Fibroblast of lung (primary cell): ENCODE results near the gene PLPP1.

ENCODE experiments used
- EZH2 ChIP-seq: IDR thresholded peaks from 2 replicates; pipeline ENCODE4 v1.5.1; 2012; ENCODE audit warnings: low read length, control low read depth, mild to moderate bottlenecking; ENCODE audit errors: missing control alignments
- TF ChIP-seq, protein P1 (sequence below), 2 donors: IDR thresholded peaks in 1 of 2; conservative IDR thresholded peaks in 1 of 2; 1 replicate in 1 of 2; 2 replicates in 1 of 2; pipeline ENCODE4 v1.5.1; 2011 to 2012; ENCODE audit warnings: low read length in 2 of 2, control low read depth in 1 of 2, inconsistent platforms in 1 of 2, low read depth in 1 of 2, mild to moderate bottlenecking in 1 of 2

DNA sequence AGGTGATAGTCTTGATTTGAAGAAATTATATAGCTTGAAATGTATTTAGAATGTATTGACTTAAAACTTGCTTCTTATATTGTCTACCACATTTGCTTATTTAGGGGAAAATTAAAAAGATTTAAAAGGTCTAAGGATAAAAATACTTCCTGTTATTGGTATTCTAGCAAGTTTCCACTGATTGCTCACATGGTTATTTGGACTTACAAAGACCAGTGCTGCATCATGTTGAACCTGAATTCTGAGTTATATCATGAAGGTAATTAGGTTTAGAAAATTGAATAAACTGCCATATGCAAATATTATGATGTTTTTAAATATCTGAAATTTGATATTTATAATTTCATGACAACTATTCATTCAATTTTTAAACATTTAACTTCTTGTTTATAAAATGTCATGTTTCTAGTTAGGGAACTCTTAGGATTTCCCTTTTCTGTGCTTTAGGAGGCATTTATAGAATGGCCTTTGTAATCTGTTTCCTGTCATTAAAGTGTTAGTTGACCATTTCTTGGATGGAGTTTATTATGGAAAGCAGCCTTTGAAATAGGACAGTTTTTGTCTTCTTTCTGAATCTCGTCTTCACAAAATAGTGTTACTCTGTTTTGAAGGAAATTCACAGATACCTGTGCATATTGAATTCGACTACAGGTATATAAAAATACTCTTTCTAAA, 141.1 kb downstream of the PLPP1 start:
- TF ChIP-seq, protein P1, sequence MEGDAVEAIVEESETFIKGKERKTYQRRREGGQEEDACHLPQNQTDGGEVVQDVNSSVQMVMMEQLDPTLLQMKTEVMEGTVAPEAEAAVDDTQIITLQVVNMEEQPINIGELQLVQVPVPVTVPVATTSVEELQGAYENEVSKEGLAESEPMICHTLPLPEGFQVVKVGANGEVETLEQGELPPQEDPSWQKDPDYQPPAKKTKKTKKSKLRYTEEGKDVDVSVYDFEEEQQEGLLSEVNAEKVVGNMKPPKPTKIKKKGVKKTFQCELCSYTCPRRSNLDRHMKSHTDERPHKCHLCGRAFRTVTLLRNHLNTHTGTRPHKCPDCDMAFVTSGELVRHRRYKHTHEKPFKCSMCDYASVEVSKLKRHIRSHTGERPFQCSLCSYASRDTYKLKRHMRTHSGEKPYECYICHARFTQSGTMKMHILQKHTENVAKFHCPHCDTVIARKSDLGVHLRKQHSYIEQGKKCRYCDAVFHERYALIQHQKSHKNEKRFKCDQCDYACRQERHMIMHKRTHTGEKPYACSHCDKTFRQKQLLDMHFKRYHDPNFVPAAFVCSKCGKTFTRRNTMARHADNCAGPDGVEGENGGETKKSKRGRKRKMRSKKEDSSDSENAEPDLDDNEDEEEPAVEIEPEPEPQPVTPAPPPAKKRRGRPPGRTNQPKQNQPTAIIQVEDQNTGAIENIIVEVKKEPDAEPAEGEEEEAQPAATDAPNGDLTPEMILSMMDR (conservative IDR thresholded peaks at IDR 0.05 in 1 of 2, IDR thresholded peaks at IDR 0.05 in 1 of 2; ENCODE audit: low read depth in 1 of 2, low read length in 2 of 2), result no peak
- no peak for TF ChIP-seq EZH2
